ENCODE results near the gene RASGRP3. TPM values are rescaled to one million over a fixed set of nuclear protein-coding genes. Genes with fewer than 3 reads are reported as not detected.

RASGRP3 gene
- polyA plus RNA-seq, 1 of the 3 experiments (the other 2 are of a cell fraction): 72.5 TPM

DNA sequence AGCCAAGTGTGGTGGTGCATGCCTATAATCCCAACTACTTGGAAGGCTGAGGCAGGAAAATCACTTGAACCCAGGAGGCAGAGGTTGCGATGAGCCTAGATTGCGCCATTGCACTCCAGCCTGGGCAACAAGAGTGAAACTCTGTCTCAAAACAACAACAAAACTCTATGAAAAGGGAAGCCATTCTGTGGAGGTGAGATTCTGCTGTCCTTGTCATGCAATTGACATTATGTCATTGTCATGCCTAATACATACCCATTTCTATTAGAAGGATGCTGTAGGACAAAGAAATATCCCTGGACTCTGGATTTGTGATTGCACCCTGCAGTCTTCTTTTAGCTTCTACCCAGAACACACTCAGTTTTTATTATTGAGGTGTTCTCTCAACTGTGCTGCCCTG, 8.6 kb downstream of the RASGRP3 start:
- Histone ChIP-seq H3K9me2 (no peaks in the 10 kb centered on the region), H2AFZ (ENCODE audit: low read depth) (no peak overlapping the region), H3K4me1 (ENCODE audit: control insufficient read depth in 1 of 2, insufficient read depth in 2 of 2, low read depth in 1 of 2, low read length in 1 of 2) (no peaks in the 10 kb centered on the region), H3K27me3 (ENCODE audit: insufficient read depth) (no peaks in the 10 kb centered on the region), H3K4me2 (no peak overlapping the region), H3K9me3 (peaks cover 16% of the 10 kb centered on the region), H3K79me2 (ENCODE audit: insufficient read depth) (no peaks in the 10 kb centered on the region), H3K36me3 (replicated peaks in 1 of 2; ENCODE audit: control insufficient read depth in 1 of 2, insufficient read depth in 2 of 2, low read length in 1 of 2) (peaks cover 0 to 6% of the 10 kb centered on the region in 2 experiments), H3F3A (replicated peaks; ENCODE audit: insufficient read depth) (peaks cover 8% of the 10 kb centered on the region), H4K20me1 (ENCODE audit: insufficient read depth) (no peaks in the 10 kb centered on the region), H3K4me3 (ENCODE audit: low read depth in 2 of 2, low read length in 1 of 2) (no peak overlapping the region), H3K27ac (ENCODE audit: low read depth in 2 of 2, low read length in 1 of 2) (no peak overlapping the region), H3K9ac (no peak overlapping the region)
- ChIA-PET CTCF (interaction anchor here (1.1 kb wide), 1 partner anchor 9 kb away, joined by 4 read pairs; the partner anchor contains the start of gene RASGRP3), POLR2A (no interaction called here)
- WGBS (ENCODE audit: low lambda C conversion rate): 63% methylated on average over 2 of the region's 2 CpGs
- TF ChIP-seq SIN3A (IDR thresholded peaks at IDR 0.05; ENCODE audit: borderline replicate concordance, low read depth, low read length): no peak
- DNase-seq: no peak

DNA sequence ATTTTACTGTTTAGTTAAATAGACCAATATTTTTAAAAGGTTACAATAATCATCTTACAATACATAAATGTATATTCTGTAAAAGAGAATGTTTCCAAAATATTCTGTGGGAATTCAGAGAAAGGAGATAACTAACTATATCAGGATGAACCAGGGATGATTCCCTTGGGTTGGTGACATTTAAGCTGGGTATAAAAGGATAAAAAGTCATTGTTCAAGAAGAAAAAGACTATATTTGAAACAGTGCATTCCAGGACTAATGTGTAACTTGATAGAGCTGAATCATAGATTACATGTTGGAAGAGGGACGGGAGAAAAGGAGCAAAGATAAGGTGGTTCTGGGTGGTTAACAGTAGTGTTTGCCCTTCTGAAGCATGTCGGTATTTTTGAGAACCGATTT, 10.1 kb downstream of the RASGRP3 start:
- POLR2A ChIA-PET: no interaction called here
- Histone ChIP-seq H3K27me3 (ENCODE audit: insufficient read depth) (no peaks in the 10 kb centered on the region), H3K9me3 (peaks cover 16% of the 10 kb centered on the region), H3K9me2 (no peaks in the 10 kb centered on the region), H3K36me3 (replicated peaks in 1 of 2; ENCODE audit: control insufficient read depth in 1 of 2, insufficient read depth in 2 of 2, low read length in 1 of 2) (peaks cover 0 to 6% of the 10 kb centered on the region in 2 experiments), H2AFZ (ENCODE audit: low read depth) (no peak overlapping the region), H4K20me1 (ENCODE audit: insufficient read depth) (no peaks in the 10 kb centered on the region), H3K4me3 (ENCODE audit: low read depth in 2 of 2, low read length in 1 of 2) (no peak overlapping the region), H3K9ac (no peak overlapping the region), H3F3A (replicated peaks; ENCODE audit: insufficient read depth) (peaks cover 8% of the 10 kb centered on the region), H3K27ac (ENCODE audit: low read depth in 2 of 2, low read length in 1 of 2) (no peak overlapping the region), H3K79me2 (ENCODE audit: insufficient read depth) (no peaks in the 10 kb centered on the region), H3K4me1 (ENCODE audit: control insufficient read depth in 1 of 2, insufficient read depth in 2 of 2, low read depth in 1 of 2, low read length in 1 of 2) (no peaks in the 10 kb centered on the region), H3K4me2 (no peak overlapping the region)
- CTCF ChIA-PET: interaction anchor here (0.6 to 0.7 kb wide), 2 partner anchors 10 to 11 kb away, joined by 3 to 4 read pairs; partner anchors contain the start of gene RASGRP3
- 62% methylated on average over 3 of the region's 3 CpGs for WGBS (ENCODE audit: low lambda C conversion rate)
- TF ChIP-seq RFX5 (IDR thresholded peaks at IDR 0.05; ENCODE audit: low read length) (no peak), MEF2A (IDR thresholded peaks at IDR 0.05; ENCODE audit: borderline replicate concordance, low read depth) (no peak), RXRA (IDR thresholded peaks at IDR 0.05; ENCODE audit: borderline replicate concordance, low read depth) (no peak), FOXJ3 (CRISPR knock-in tag; IDR thresholded peaks at IDR 0.05) (no peak), YY1 (IDR thresholded peaks at IDR 0.05; ENCODE audit: low read depth) (no peak), RAD21 (IDR thresholded peaks at IDR 0.05; ENCODE audit: low read length) (no peak)
- TF ChIP-seq, protein P1, sequence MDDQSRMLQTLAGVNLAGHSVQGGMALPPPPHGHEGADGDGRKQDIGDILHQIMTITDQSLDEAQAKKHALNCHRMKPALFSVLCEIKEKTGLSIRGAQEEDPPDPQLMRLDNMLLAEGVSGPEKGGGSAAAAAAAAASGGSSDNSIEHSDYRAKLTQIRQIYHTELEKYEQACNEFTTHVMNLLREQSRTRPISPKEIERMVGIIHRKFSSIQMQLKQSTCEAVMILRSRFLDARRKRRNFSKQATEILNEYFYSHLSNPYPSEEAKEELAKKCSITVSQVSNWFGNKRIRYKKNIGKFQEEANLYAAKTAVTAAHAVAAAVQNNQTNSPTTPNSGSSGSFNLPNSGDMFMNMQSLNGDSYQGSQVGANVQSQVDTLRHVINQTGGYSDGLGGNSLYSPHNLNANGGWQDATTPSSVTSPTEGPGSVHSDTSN (IDR thresholded peaks at IDR 0.05): no peak
- no peak for DNase-seq

DNA sequence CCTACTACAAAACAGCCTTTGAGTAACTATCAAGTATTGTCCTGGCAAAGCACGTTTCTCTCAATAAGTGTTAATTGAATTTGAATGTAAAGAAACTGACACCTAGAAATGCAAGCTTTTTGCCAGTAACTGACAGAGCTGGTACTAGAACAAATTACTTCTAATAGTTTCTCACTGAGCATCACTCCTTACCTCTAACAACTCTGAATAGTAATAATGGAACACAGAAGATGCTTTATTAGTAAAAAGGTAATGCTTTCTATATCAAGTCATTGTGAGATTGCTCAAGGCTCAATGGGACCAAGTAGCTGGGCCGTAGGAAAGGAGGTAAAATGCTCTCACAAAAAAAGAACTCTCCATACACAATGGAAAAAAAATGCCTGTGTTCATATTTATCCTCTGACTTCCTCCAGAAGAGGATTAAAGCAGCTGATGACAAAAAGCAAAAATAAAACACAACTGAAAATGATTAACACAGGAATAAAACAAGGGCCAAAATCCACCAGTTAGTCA, 11.8 kb downstream of the RASGRP3 start:
- Histone ChIP-seq H3F3A (replicated peaks; ENCODE audit: insufficient read depth) (peaks cover 8% of the 10 kb centered on the region), H4K20me1 (ENCODE audit: insufficient read depth) (no peaks in the 10 kb centered on the region), H3K79me2 (ENCODE audit: insufficient read depth) (no peaks in the 10 kb centered on the region), H3K9me2 (no peaks in the 10 kb centered on the region), H3K9ac (no peak overlapping the region), H3K4me1 (ENCODE audit: control insufficient read depth in 1 of 2, insufficient read depth in 2 of 2, low read depth in 1 of 2, low read length in 1 of 2) (no peaks in the 10 kb centered on the region), H3K4me2 (no peak overlapping the region), H3K9me3 (peaks cover 16% of the 10 kb centered on the region), H3K36me3 (replicated peaks in 1 of 2; ENCODE audit: control insufficient read depth in 1 of 2, insufficient read depth in 2 of 2, low read length in 1 of 2) (peaks cover 0 to 6% of the 10 kb centered on the region in 2 experiments), H3K4me3 (ENCODE audit: low read depth in 2 of 2, low read length in 1 of 2) (no peak overlapping the region), H2AFZ (ENCODE audit: low read depth) (no peak overlapping the region), H3K27ac (ENCODE audit: low read depth in 2 of 2, low read length in 1 of 2) (no peak overlapping the region), H3K27me3 (ENCODE audit: insufficient read depth) (no peaks in the 10 kb centered on the region)
- ChIA-PET POLR2A (no interaction called here), CTCF (interaction anchor here (1.3 kb wide), 1 partner anchor 12 kb away, joined by 5 read pairs; no protein-coding TSS in a partner anchor)
- DNase-seq: no peak
- WGBS (ENCODE audit: low lambda C conversion rate): 34% methylated on average over 2 of the region's 2 CpGs
- TF ChIP-seq, protein P2, sequence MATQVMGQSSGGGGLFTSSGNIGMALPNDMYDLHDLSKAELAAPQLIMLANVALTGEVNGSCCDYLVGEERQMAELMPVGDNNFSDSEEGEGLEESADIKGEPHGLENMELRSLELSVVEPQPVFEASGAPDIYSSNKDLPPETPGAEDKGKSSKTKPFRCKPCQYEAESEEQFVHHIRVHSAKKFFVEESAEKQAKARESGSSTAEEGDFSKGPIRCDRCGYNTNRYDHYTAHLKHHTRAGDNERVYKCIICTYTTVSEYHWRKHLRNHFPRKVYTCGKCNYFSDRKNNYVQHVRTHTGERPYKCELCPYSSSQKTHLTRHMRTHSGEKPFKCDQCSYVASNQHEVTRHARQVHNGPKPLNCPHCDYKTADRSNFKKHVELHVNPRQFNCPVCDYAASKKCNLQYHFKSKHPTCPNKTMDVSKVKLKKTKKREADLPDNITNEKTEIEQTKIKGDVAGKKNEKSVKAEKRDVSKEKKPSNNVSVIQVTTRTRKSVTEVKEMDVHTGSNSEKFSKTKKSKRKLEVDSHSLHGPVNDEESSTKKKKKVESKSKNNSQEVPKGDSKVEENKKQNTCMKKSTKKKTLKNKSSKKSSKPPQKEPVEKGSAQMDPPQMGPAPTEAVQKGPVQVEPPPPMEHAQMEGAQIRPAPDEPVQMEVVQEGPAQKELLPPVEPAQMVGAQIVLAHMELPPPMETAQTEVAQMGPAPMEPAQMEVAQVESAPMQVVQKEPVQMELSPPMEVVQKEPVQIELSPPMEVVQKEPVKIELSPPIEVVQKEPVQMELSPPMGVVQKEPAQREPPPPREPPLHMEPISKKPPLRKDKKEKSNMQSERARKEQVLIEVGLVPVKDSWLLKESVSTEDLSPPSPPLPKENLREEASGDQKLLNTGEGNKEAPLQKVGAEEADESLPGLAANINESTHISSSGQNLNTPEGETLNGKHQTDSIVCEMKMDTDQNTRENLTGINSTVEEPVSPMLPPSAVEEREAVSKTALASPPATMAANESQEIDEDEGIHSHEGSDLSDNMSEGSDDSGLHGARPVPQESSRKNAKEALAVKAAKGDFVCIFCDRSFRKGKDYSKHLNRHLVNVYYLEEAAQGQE (IDR thresholded peaks at IDR 0.05; ENCODE audit: low read depth, low read length): no peak
- TF ChIP-seq FOXJ3 (CRISPR knock-in tag; IDR thresholded peaks at IDR 0.05) (no peak), EP300 (IDR thresholded peaks at IDR 0.05; ENCODE audit: borderline replicate concordance in 1 of 2, low read depth in 1 of 2, low read length in 1 of 2) (no peak), EZH2phosphoT487 (IDR thresholded peaks at IDR 0.05; ENCODE audit: borderline replicate concordance, low read depth) (no peak), RFX5 (IDR thresholded peaks at IDR 0.05; ENCODE audit: low read length) (no peak), NRF1 (IDR thresholded peaks at IDR 0.05; ENCODE audit: low read depth, low read length) (no peak), GATA2 (CRISPR knock-in tag; IDR thresholded peaks at IDR 0.05) (no peak), TCF12 (IDR thresholded peaks at IDR 0.05) (no peak), MEF2A (IDR thresholded peaks at IDR 0.05; ENCODE audit: borderline replicate concordance, low read depth) (no peak), SMC3 (IDR thresholded peaks at IDR 0.05; ENCODE audit: low read depth, low read length) (no peak)
- TF ChIP-seq, protein P3, sequence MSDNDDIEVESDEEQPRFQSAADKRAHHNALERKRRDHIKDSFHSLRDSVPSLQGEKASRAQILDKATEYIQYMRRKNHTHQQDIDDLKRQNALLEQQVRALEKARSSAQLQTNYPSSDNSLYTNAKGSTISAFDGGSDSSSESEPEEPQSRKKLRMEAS (IDR thresholded peaks at IDR 0.05; ENCODE audit: low read depth): no peak
- TF ChIP-seq, protein P1 (IDR thresholded peaks at IDR 0.05): no peak

All from SK-N-SH (cell line).